Body of pancreas (tissue), 4 donors: Measurements from ENCODE around the gene CGGBP1.

Experiments used
- CTCF ChIP-seq, 7 experiments: fragments of 450-650 bp in 4 of 7; fragments of 200-600 bp in 3 of 7; sonication (generic) in 3 of 7; IDR thresholded peaks; one replicate each; pipeline ENCODE4 v1.5.1; 2016 to 2019; ENCODE audit warnings: antibody characterized with exemption in 7 of 7
- POLR2A ChIP-seq, 3 donors: fragments of 450-650 bp; IDR thresholded peaks; one replicate each; pipeline ENCODE4 v1.6.1; 2016; ENCODE audit warnings: antibody characterized with exemption in 3 of 3, mild to moderate bottlenecking in 2 of 3

- TF ChIP-seq CTCF (IDR thresholded peaks at IDR 0.05): no peak
- no peak for TF ChIP-seq POLR2A (IDR thresholded peaks at IDR 0.05)
Observed at GRCh38 chr3:88013592-88013991, 45.2 kb downstream of the CGGBP1 start.
